ENCODE measurements around the gene ULK3.

Gene ULK3

GRCh38 chr15:74798388-74799254 is 44.3 kb downstream of the ULK3 start:
- no peak for DNase-seq

DNA sequence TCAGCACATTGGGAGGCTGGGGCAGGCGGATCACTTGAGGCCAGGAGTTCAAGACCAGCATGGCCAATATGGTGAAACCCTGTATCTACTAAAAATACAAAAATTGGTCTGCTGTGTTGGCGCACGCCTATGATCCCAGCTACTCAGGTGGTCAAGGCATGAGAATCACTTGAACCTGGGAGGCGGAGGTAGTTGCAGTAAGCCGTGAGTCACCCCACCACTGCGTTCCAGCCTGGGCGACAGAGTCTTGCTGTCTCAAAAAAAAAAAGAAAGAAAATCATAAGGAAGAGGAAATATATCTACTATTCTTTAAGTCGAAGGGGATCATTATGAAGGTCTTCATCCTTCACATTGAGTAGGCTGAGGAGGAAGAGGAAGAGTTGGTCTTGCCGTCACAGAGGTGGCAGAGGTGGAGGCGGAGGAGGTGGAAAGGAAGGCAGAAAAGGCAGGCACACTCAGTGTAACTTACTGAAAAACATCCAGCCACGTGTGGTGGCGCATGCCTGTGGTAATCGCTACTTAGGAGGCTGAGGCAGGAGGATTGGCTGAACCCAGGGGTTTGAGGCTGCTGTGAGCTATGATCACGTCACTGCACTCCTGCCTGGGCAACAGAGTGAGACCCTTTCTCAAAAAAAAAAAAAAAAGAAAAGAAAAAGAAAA is 46.9 kb downstream of the ULK3 start:
- no peak for DNase-seq

DNA sequence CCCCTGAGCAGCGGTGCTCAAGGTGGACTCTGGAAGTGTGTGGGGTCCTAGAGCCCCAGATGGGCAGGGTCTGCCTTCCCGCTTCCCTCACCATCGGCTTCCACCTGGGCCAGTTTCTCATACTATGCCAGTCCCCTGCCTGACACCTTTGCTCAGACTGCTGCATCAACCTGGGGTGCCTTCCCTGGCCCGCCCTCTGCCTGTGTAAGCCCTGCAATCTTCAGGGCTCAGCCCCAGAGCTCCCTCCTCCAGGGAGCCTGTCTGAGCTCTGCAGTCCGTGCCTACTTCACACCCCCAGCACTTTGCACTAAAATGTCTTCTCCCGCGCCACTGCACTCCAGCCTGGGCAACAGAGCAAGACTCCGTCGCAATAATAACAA is 48.0 kb downstream of the ULK3 start:
- DNase-seq: no peak

DNA sequence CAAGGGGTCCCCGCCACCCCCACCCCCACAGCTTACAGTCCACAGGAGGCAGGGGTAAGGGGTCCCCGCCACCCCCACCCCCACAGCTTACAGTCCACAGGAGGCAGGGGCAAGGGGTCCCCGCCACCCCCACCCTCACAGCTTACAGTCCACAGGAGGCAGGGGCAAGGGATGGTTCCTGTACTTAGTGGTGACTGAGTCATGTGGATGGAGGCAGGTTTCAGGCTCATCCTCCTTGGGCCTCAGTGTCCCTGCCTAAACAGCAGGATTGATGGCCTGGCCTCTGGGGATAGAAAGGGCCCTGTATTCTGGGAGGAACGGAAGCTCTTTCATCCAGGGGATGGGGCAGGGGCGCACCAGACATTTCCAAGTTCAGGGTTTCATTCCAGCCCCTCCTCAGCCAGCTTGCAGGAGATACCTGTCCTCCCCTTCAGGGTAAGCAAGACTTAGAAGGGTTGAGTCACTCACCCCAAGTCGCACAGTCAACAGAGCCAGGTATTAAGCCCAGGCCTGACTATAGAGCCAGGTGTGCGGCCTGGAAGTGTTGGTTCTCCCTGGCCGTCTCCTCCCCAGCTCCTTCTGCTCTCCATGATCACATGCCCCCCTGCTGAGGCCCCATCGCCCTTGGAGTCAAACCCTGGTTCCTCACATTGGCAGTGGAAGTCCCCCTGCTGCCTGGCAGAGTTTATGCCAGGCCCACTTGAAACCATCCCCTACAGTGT is 48.5 kb downstream of the ULK3 start:
- no peak for DNase-seq

GRCh38 chr15:74793135-74794028 is 49.6 kb downstream of the ULK3 start:
- no peak for DNase-seq

GRCh38 chr15:74792227-74793016 is 50.5 kb downstream of the ULK3 start:
- no peak for DNase-seq

- no peak for DNase-seq
These were observed 51.3 kb downstream of the ULK3 start for GRCh38 chr15:74791667-74792066.

DNA sequence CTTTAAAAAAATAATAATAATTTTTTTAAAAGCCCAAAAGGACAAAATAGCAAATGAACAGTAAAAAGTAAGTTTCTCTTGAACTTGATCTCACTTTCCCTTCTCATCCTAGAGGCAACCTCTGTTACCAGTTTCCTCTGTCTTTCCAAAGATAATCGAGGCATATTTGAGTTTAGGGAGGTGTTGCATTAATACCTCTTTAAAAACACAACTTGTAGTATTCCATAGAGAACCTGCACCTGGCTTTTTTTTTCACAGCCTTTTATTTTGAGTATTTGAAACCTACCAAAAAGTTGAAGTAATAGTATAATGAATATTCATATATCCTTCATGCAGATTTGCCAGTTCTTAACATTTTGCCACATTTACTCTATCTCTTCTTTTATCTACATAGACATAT is 51.9 kb downstream of the ULK3 start:
- DNase-seq: no peak

GRCh38 chr15:74790080-74790916 is 52.7 kb downstream of the ULK3 start:
- no peak for DNase-seq

DNA sequence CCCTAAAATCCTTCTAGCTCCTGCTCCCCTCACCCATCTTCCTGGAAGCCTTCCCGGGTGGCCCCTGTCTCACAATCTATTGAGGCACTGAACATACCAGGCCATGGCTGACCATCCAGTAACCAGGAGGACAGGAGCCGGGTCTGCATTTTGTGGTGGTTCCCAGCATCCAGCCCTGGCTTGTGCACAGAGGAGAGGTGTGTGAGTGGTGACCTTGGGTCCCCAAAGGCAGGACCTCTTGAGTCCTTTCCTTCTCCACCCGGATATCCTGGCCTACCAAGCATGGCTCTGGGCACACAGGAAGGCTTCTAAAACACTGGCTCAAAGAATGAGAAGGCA is 53.2 kb downstream of the ULK3 start:
- no peak for DNase-seq

DNA sequence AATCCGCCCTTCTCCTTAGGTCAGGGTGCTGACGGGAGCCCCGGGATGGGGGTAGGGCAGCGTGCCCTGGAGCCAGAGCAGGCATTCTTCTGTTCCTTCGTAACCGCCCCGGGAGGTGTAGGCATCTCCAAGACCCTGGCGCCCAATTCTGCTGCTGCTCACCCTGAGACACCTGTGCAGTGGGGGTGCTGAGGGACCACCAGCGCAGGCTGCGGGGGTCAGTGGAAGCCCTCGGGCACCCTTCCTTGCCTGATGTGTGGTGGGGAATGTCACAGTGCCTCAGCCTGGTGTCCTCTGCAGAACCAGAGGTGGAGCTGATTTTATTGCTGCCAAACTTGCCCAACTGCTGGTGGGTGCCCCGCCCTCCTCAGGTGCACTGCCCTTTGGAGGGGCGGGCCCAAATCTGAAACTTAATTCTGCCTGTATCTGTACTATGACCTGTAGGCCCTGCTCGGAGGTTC is 53.8 kb downstream of the ULK3 start:
- DNase-seq: no peak

GRCh38 chr15:74788683-74789151 is 54.2 kb downstream of the ULK3 start:
- DNase-seq: no peak

GRCh38 chr15:74788042-74788682 is 54.8 kb downstream of the ULK3 start:
- DNase-seq: no peak

DNA sequence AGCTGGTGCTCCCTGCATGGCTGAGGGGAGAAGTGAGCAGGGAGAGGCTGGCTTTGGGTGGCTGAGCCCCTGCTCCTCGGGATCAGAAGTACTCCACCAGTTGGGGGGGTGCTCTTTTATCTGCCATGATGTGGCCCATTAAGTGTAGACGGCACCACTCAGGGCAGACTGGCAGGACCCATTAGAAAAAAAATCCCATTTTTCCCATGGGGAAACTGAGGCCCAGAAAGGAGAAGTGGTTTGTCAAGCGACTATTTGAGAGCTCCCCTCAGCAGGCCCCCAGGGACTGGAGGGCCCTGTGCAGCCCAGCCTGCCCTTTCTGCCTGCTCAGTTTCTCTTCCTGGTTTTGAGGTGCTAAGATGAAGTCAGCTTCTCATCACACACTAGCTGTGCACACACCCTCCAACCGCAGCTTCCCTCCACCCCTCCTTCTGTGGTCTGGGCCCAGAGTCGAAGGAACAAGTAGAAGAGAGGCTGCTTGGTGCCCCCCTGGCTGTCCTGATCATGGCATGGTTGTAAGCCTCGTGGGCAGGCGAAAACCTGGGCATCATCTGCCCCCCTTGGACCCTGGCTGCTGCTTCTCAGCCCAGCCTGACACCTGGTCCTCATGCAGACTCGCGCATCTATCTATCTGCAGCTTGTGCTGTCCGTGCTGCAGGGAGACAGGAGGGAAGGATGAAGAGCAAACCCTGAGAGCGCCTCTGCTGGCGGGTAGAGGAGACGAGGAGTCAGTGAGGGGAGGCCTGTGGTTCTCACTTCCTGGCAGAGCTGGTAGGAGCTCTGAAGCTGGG is 55.5 kb downstream of the ULK3 start:
- DNase-seq: no peak

DNA sequence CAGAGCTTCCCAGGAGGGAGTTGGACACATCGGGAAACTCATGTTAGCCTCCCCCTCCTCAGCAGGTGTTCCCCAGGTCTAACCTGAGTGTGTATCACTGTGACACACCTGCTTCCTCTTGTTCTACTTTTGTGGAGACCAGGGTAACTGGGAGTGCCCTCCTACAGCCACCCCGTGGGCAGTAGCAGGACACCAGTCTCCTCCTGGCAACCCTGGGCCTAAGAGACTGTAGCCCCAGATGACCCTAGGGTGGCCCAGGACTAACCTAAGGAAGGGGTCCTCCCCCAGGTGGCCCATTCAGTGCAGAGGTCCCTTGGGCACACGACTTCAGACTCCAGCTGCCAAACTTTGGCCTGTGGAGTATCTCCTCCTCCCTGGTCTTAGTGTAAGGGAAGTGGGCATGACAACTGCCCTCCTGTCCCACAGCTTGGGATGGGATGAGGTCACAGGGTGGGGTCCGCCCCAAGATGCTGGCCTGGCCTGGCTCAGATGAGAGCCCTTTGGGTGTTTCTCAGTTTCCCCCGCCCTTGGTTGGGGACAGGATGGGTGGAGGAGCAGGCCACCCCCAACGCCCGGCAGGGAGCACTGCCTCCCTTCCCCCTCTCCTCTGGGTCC is 56.3 kb downstream of the ULK3 start:
- DNase-seq: peak in 1 of 3 experiments; percentile 17

Measured in NCI-H1417 (cell line).